ENCODE results near the gene BAZ2B. TPM values are rescaled to one million over a fixed set of nuclear protein-coding genes. Genes with fewer than 3 reads are reported as not detected.
"Not testable (repeated sequence)": the region's sequence is repeated elsewhere in the genome, so short reads cannot be mapped to it uniquely, and the experiment has no call there.

BAZ2B gene
- total and polyA plus RNA-seq, 2 experiments from 2014 or later = 51.7 to 62.9 TPM

- no peak for TF ChIP-seq ETS1 (IDR thresholded peaks at IDR 0.05)
- no peak for TF ChIP-seq CREB1 (CRISPR knock-in tag; IDR thresholded peaks at IDR 0.05; ENCODE audit: low read depth)
- TF ChIP-seq STAT1 (IDR thresholded peaks at IDR 0.05; ENCODE audit: unreplicated experiment) = no peak
- TF ChIP-seq POLR2AphosphoS5 (IDR thresholded peaks at IDR 0.05; ENCODE audit: low read depth) = no peak
These were observed 77.5 kb downstream of the BAZ2B start (continued) for GRCh38 chr2:159538801-159539200.

- DNase-seq (ENCODE audit: low spot score) = not testable (repeated sequence)
- H3K4me1 Mint-ChIP-seq = peaks cover 11% of the 10 kb centered on the region; the same call in 2 of the 3 replicates
These were observed 81.1 kb downstream of the BAZ2B start for GRCh38 chr2:159535261-159535660.

GRCh38 chr2:159531475-159531874 is 84.9 kb downstream of the BAZ2B start:
- H3F3A ChIP-seq (replicated peaks; ENCODE audit: low read depth) = no peaks in the 10 kb centered on the region
- no peaks in the 10 kb centered on the region; the same call in 2 of the 3 replicates for H3K36me3 Mint-ChIP-seq (ENCODE audit: low read depth)
- no peaks in the 10 kb centered on the region for H3K4me1 ChIP-seq (ENCODE audit: insufficient read depth)
- H3K27me3 ChIP-seq (ENCODE audit: insufficient read depth) = no peaks in the 10 kb centered on the region
- H2AFZ ChIP-seq = no peak overlapping the region
- H3K9me3 Mint-ChIP-seq = no peaks in the 10 kb centered on the region
- H3K4me3 Mint-ChIP-seq = no peak overlapping the region
- no peak overlapping the region for H3K27ac ChIP-seq (ENCODE audit: low read depth)
- peaks cover 3% of the 10 kb centered on the region; the same call in 1 of the 2 replicates for H3K79me2 ChIP-seq (replicated peaks; ENCODE audit: insufficient read depth)
- no peak overlapping the region for H3K4me3 ChIP-seq
- no peak overlapping the region for H3K4me2 ChIP-seq
- no peaks in the 10 kb centered on the region for H3K9me2 ChIP-seq (ENCODE audit: insufficient read depth)
- H4K20me1 ChIP-seq (replicated peaks; ENCODE audit: insufficient read depth) = no peaks in the 10 kb centered on the region
- H3K27me3 Mint-ChIP-seq (ENCODE audit: insufficient read depth, low read depth, poor library complexity) = no peaks in the 10 kb centered on the region
- H3K36me3 ChIP-seq (ENCODE audit: insufficient read depth) = no peaks in the 10 kb centered on the region
- no peak; the same call in 2 of the 3 replicates for ATAC-seq
- DNase-seq (ENCODE audit: low spot score) = no peak
- H3K27ac Mint-ChIP-seq = no peak overlapping the region
- H3K4me1 Mint-ChIP-seq = peaks cover 18% of the 10 kb centered on the region
- no peak for TF ChIP-seq EZH2 (IDR thresholded peaks at IDR 0.05; ENCODE audit: low read depth, unreplicated experiment)
- TF ChIP-seq EZH2phosphoT487 (IDR thresholded peaks at IDR 0.05; ENCODE audit: unreplicated experiment) = no peak
- TF ChIP-seq JUNB (IDR thresholded peaks at IDR 0.05; ENCODE audit: unreplicated experiment) = no peak
- TF ChIP-seq POLR2AphosphoS5 (IDR thresholded peaks at IDR 0.05; ENCODE audit: low read depth) = no peak
- TF ChIP-seq STAT1 (IDR thresholded peaks at IDR 0.05; ENCODE audit: unreplicated experiment) = no peak
- TF ChIP-seq ZNF462 (CRISPR knock-in tag; IDR thresholded peaks at IDR 0.05) = no peak
- TF ChIP-seq CTCF (conservative IDR thresholded peaks at IDR 0.05; ENCODE audit: low read depth in 2 of 2) = no peak
- no peak for TF ChIP-seq ETS1 (IDR thresholded peaks at IDR 0.05)
- TF ChIP-seq ZNF331 (CRISPR knock-in tag; IDR thresholded peaks at IDR 0.05; ENCODE audit: low read depth) = no peak

More at GRCh38 chr2:159535261-159535660, 81.1 kb downstream of the BAZ2B start:
- H3K4me2 ChIP-seq; H4K20me1 ChIP-seq (replicated peaks; ENCODE audit: insufficient read depth); H3K27ac Mint-ChIP-seq; H3K36me3 ChIP-seq (ENCODE audit: insufficient read depth); H3K4me3 ChIP-seq; H3K4me3 Mint-ChIP-seq; H3K27me3 Mint-ChIP-seq (ENCODE audit: insufficient read depth, low read depth, poor library complexity); H3K9me3 Mint-ChIP-seq; H3K4me1 ChIP-seq (ENCODE audit: insufficient read depth); H3F3A ChIP-seq (replicated peaks; ENCODE audit: low read depth); H3K79me2 ChIP-seq (replicated peaks; ENCODE audit: insufficient read depth); H2AFZ ChIP-seq; H3K9me2 ChIP-seq (ENCODE audit: insufficient read depth); H3K27me3 ChIP-seq (ENCODE audit: insufficient read depth); H3K27ac ChIP-seq (ENCODE audit: low read depth); H3K36me3 Mint-ChIP-seq (ENCODE audit: low read depth); ATAC-seq: not testable (repeated sequence)

Data from GM23338 (cell line).